Retinal pigment epithelial cell (primary cell): ENCODE data around the gene IQGAP2.

Experiments used
- DNase-seq: peaks from one replicate; pipeline ENCODE4 v3.0.0-alpha.2; 2010; ENCODE audit warnings: low read depth
- H3K4me3 ChIP-seq: 2 replicates; pipeline ENCODE4 v1.5.1; 2011; ENCODE audit warnings: mild to moderate bottlenecking, low read length, control low read depth, moderate library complexity
- CTCF ChIP-seq: conservative IDR thresholded peaks from 2 replicates; pipeline ENCODE4 v1.5.1; 2011; ENCODE audit warnings: low read depth, low read length, control low read depth, inconsistent platforms

IQGAP2 gene

GRCh38 chr5:76441890-76442673 is 39.0 kb downstream of the IQGAP2 start:
- no peak overlapping the region for H3K4me3 ChIP-seq
- DNase-seq = no peak
- no peak for TF ChIP-seq CTCF

- TF ChIP-seq CTCF = no peak
- H3K4me3 ChIP-seq = no peak overlapping the region
These were observed 40.1 kb downstream of the IQGAP2 start for GRCh38 chr5:76443066-76443800.

DNA sequence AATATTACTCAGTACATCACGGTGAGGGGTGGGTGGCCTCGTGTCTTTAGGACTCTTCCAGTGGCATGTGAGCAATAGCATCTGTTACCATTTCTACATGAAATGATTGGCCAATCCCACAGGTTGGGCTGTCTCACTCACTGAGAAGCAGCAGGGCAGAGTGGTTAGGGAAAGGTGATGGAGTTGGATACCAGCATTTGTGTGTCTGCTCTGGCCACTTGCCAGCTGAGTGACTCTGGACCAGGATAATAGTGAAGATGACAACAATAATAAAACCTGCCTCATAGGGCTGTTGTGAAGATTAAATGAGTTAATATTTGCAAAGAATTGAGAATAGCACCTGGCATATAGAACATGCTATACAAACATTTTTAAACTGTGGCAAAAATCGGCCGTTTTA is 42.0 kb downstream of the IQGAP2 start:
- no peak for TF ChIP-seq CTCF
- no peak overlapping the region for H3K4me3 ChIP-seq
- DNase-seq = no peak

More at GRCh38 chr5:76443066-76443800, 40.1 kb downstream of the IQGAP2 start:
- DNase-seq = no peak

GRCh38 chr5:76445830-76446229 is 42.7 kb downstream of the IQGAP2 start:
- no peak for DNase-seq
- H3K4me3 ChIP-seq = no peak overlapping the region
- TF ChIP-seq CTCF = no peak

GRCh38 chr5:76446776-76447175 is 43.7 kb downstream of the IQGAP2 start:
- no peak overlapping the region for H3K4me3 ChIP-seq
- no peak for DNase-seq
- no peak for TF ChIP-seq CTCF

DNA sequence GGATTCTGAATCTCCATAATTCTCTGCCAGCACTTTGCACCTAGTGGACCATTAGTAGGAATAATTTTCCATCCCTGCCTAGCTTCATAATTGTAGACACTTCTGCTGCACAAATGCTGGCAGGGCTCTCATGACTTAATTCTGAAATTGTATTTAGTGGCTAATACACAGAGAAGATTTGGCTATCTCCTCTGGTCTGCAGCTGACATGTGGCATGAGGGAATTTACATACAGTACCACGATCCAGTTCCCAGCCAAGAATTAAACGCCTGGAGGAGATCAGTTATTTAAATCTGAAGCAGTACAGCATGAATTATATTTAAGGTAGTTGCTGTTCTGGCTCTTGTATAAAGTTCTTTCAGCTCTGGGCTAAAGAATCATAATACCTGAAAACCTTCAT is 46.5 kb downstream of the IQGAP2 start:
- no peak for TF ChIP-seq CTCF
- DNase-seq = no peak
- H3K4me3 ChIP-seq = no peak overlapping the region

DNA sequence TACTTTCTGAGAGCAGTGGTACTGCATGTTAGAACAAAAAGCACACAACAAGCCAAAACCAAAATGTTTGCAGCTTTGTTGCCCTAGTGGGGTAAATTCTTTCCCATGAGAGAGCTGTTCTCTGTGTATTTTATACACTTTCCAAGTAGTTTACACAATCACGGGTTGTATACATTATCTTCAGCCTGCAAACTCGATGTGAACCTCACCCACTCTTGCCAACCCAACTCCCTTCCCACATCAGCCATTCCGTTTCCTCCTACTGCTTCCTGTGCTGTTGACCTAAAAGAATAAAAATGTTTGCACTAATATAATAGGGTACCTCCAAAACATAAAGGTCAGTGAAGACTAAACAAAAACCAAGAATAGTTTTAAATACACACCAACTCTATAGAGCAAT is 47.0 kb downstream of the IQGAP2 start:
- TF ChIP-seq CTCF = no peak
- DNase-seq = no peak
- H3K4me3 ChIP-seq = no peak overlapping the region
